Endothelial cell of umbilical vein (primary cell): ENCODE measurements around the gene NPNT. TPM values are rescaled to one million over a fixed set of nuclear protein-coding genes. Genes with fewer than 3 reads are reported as not detected.

ENCODE experiments used
- BruUV-seq: library from RNA; stranded (reverse); fragments of 400-500 nt; replicated peaks from 2 replicates; lab custom pipeline; 2021; lab: Mats Ljungman, UMichigan
- CTCF ChIA-PET: fragments of 300-600, 350-600 bp; sonication (Branson Sonifier 250); formaldehyde crosslinking; loops from one replicate; lab custom pipeline; 2021; ENCODE audit warnings: antibody characterized with exemption, inconsistent platforms; lab: Charles Lee
- POLR2A ChIA-PET: fragments of 300-600, 350-600 bp; sonication (Branson Sonifier 250); formaldehyde crosslinking; loops from one replicate; lab custom pipeline; 2021; ENCODE audit warnings: antibody characterized with exemption, inconsistent platforms; lab: Charles Lee
- DNase-seq: peaks from one replicate; pipeline ENCODE4 v3.0.0-alpha.2; 2011; ENCODE audit warnings: low read depth, low spot score
- FAIRE-seq: peaks from 2 replicates; lab custom pipeline; 2011; peaks lifted over from hg19 to GRCh38; lab: Jason Lieb, UNC
- H2AFZ ChIP-seq: 2 replicates; pipeline ENCODE4 v1.6.0; 2012; ENCODE audit warnings: low read depth, low read length, control low read depth, inconsistent platforms
- H3K27ac ChIP-seq: 2 replicates; pipeline ENCODE4 v1.5.1; 2011; ENCODE audit warnings: low read depth, mild to moderate bottlenecking, control low read depth, low read length, moderate library complexity; ENCODE audit not compliant: insufficient read depth
- H3K27me3 ChIP-seq, 2 experiments: 2 replicates each; pipeline versions ENCODE4 v1.6.0 to v1.6.1; 2011; ENCODE audit warnings: low read length in 2 of 2, mixed read lengths in 1 of 2; ENCODE audit not compliant: control insufficient read depth in 2 of 2, insufficient read depth in 2 of 2
- H3K36me3 ChIP-seq, 2 experiments: 2 replicates in 1 of 2; 3 replicates in 1 of 2; pipeline ENCODE4 v1.5.1; 2011; ENCODE audit warnings: low read length in 2 of 2, mild to moderate bottlenecking in 1 of 2, moderate library complexity in 1 of 2; ENCODE audit not compliant: control insufficient read depth in 2 of 2, insufficient read depth in 2 of 2; ENCODE audit errors: extremely low read depth in 1 of 2
- H3K4me1 ChIP-seq: 3 replicates; pipeline ENCODE4 v1.5.1; 2011; ENCODE audit warnings: mild to moderate bottlenecking, low read length; ENCODE audit not compliant: control insufficient read depth, insufficient read depth; ENCODE audit errors: extremely low read depth
- H3K4me2 ChIP-seq: 2 replicates; pipeline ENCODE4 v1.6.1; 2011; ENCODE audit warnings: low read length, control low read depth, mixed read lengths; ENCODE audit not compliant: insufficient read depth
- H3K4me3 ChIP-seq, 3 experiments: fragments of 200-600 bp in 1 of 3; sonication (generic), shearing (Covaris generic) in 1 of 3; replicated peaks in 1 of 3; 2 replicates each; pipeline ENCODE4 v1.5.1; 2011 to 2016; ENCODE audit warnings: control low read depth in 3 of 3, low read length in 3 of 3, mild to moderate bottlenecking in 2 of 3, inconsistent platforms in 1 of 3, low read depth in 1 of 3, moderate library complexity in 1 of 3; ENCODE audit not compliant: insufficient read depth in 1 of 3
- H3K79me2 ChIP-seq: 2 replicates; pipeline ENCODE4 v1.6.0; 2012; ENCODE audit warnings: low read length, inconsistent platforms; ENCODE audit not compliant: control insufficient read depth, insufficient read depth
- H3K9ac ChIP-seq: replicated peaks from 2 replicates; pipeline ENCODE3; 2011; ENCODE audit warnings: low read length, control low read depth; ENCODE audit not compliant: insufficient read depth; ENCODE audit errors: extremely low read depth
- H3K9me1 ChIP-seq: replicated peaks from 3 replicates; pipeline ENCODE4 v1.6.0; 2011; ENCODE audit warnings: mild to moderate bottlenecking, low read length; ENCODE audit not compliant: control insufficient read depth, insufficient read depth; ENCODE audit errors: extremely low read depth
- H3K9me3 ChIP-seq: replicated peaks from 2 replicates; pipeline ENCODE4 v1.5.1; 2012; ENCODE audit warnings: low read length, inconsistent platforms; ENCODE audit not compliant: control insufficient read depth, insufficient read depth
- H4K20me1 ChIP-seq: replicated peaks from 2 replicates; pipeline ENCODE3; 2011; ENCODE audit warnings: mild to moderate bottlenecking, low read length; ENCODE audit not compliant: control insufficient read depth, insufficient read depth; ENCODE audit errors: extremely low read depth
- CTCF ChIP-seq, 2 donors: IDR thresholded peaks; 1 replicate in 1 of 2; 2 replicates in 1 of 2; pipeline ENCODE4 v1.5.1; 2011; ENCODE audit warnings: low read length in 2 of 2, mild to moderate bottlenecking in 2 of 2, moderate library complexity in 2 of 2, control low read depth in 1 of 2, inconsistent platforms in 1 of 2, low read depth in 1 of 2; ENCODE audit not compliant: insufficient read depth in 1 of 2; ENCODE audit errors: extremely low read depth in 1 of 2
- EZH2 ChIP-seq: IDR thresholded peaks from 2 replicates; pipeline ENCODE4 v1.6.1; 2012; ENCODE audit warnings: borderline replicate concordance, low read depth, mild to moderate bottlenecking, moderate library complexity, low read length, inconsistent platforms; ENCODE audit not compliant: severe bottlenecking
- FOS ChIP-seq: IDR thresholded peaks from 2 replicates; pipeline ENCODE4 v1.6.1; 2011; ENCODE audit warnings: mild to moderate bottlenecking, low read length, moderate library complexity, borderline replicate concordance; ENCODE audit not compliant: insufficient read depth
- GATA2 ChIP-seq: IDR thresholded peaks from 2 replicates; pipeline ENCODE4 v1.7.0; 2011; ENCODE audit warnings: low read depth, mild to moderate bottlenecking, moderate library complexity, mixed read lengths, low read length; ENCODE audit not compliant: insufficient read length, insufficient read depth
- JUN ChIP-seq: IDR thresholded peaks from 2 replicates; pipeline ENCODE4 v1.6.1; 2011; ENCODE audit warnings: borderline replicate concordance, low read depth; ENCODE audit not compliant: insufficient read length, insufficient read depth
- MAX ChIP-seq: IDR thresholded peaks from 2 replicates; pipeline ENCODE4 v1.6.1; 2011; ENCODE audit not compliant: insufficient read depth, insufficient read length
- MYC ChIP-seq: IDR thresholded peaks from one replicate; pipeline ENCODE4 v1.6.1; 2011; ENCODE audit warnings: mild to moderate bottlenecking, low read depth, low read length
- POLR2A ChIP-seq: IDR thresholded peaks from 2 replicates; pipeline ENCODE4 v1.6.1; 2012; ENCODE audit warnings: low read depth, mild to moderate bottlenecking, control low read depth, low read length
- POLR2AphosphoS5 ChIP-seq: IDR thresholded peaks from 2 replicates; pipeline ENCODE4 v1.6.1; 2012; ENCODE audit warnings: low read depth, mild to moderate bottlenecking, control low read depth, low read length, moderate library complexity; ENCODE audit not compliant: insufficient read depth
- dilution Hi-C: fragments of 300-500 bp; cut with MboI; formaldehyde crosslinking; loops from one replicate; pipeline ENCODE4 v1.15.0; 2019; ENCODE audit warnings: low sequenced_read_pairs; ENCODE audit not compliant: extremely low pct_ligation_motif_present
- intact Hi-C: fragments of 100-400 bp; cut with micrococcal nuclease; formaldehyde crosslinking; loops from one replicate; pipeline ENCODE4 v1.10.0; 2022
- polyA plus RNA-seq, 4 experiments: library from polyadenylated mRNA; depleted of rRNA in 3 of 4; stranded (reverse) in 3 of 4; unstranded in 1 of 4; fragments of >200 nt; gene quantifications; 2 replicates each; pipeline versions ENCODE4 v1.2.1 to v1.2.3, GENCODE V29; 2011 to 2012; ENCODE audit warnings: missing spikeins in 1 of 4
- total RNA-seq: library from RNA; stranded (reverse); gene quantifications from 2 replicates; pipeline ENCODE4 v1.2.3, GENCODE V29; 2021

Gene NPNT
- total and polyA plus RNA-seq, 2 donors (not counting 3 experiments of a cell fraction or from before 2014, with no cell fraction given), result not detected

- Histone ChIP-seq H3K36me3 (no peaks in the 10 kb centered on the region), H3K27me3 (no peaks in the 10 kb centered on the region), H3K9ac (no peak overlapping the region), H2AFZ (no peak overlapping the region), H3K4me2 (no peak overlapping the region), H4K20me1 (no peaks in the 10 kb centered on the region), H3K4me3 (no peak overlapping the region), H3K9me3 (no peaks in the 10 kb centered on the region), H3K4me1 (no peaks in the 10 kb centered on the region), H3K9me1 (no peaks in the 10 kb centered on the region), H3K27ac (no peak overlapping the region), H3K79me2 (no peaks in the 10 kb centered on the region)
- intact Hi-C loops (loop anchor here (10.0 kb wide), 1 partner anchor 294 kb away; the partner anchor contains the start of genes GSTCD and INTS12), dilution Hi-C loops (no loop called here)
- TF ChIP-seq FOS (no peak), POLR2A (no peak), EZH2 (no peak), MYC (no peak), JUN (no peak)
- no peak for DNase-seq
- ChIA-PET CTCF (no interaction called here), POLR2A (no interaction called here)
- no TSS peak for BruUV-seq
- no peak for FAIRE-seq
Observed at GRCh38 chr4:105998171-105999063, 103.1 kb downstream of the NPNT start.

GRCh38 chr4:106002994-106003393, 107.7 kb downstream of the NPNT start:
- intact Hi-C loops, result no loop called here
- no TSS peak for BruUV-seq
- no peaks in the 10 kb centered on the region for H3K9me1 ChIP-seq
- H3K4me1 ChIP-seq, result no peaks in the 10 kb centered on the region
- TF ChIP-seq CTCF (IDR thresholded peaks at IDR 0.05; ENCODE audit: extremely low read depth in 1 of 2, insufficient read depth in 1 of 2, low read depth in 1 of 2, low read length in 2 of 2) (no peak), POLR2A (no peak), EZH2 (no peak), JUN (no peak), POLR2AphosphoS5 (no peak), FOS (no peak), MAX (no peak), GATA2 (no peak), MYC (no peak)
- dilution Hi-C loops, result no loop called here
- POLR2A ChIA-PET, result no interaction called here
- CTCF ChIA-PET, result no interaction called here
- H3K27ac ChIP-seq, result no peak overlapping the region
- H4K20me1 ChIP-seq, result no peaks in the 10 kb centered on the region
- H3K9me3 ChIP-seq, result no peaks in the 10 kb centered on the region
- H3K4me2 ChIP-seq, result no peak overlapping the region
- no peaks in the 10 kb centered on the region for H3K27me3 ChIP-seq
- H3K4me3 ChIP-seq, result no peak overlapping the region
- no peaks in the 10 kb centered on the region for H3K79me2 ChIP-seq
- no peak overlapping the region for H3K9ac ChIP-seq
- FAIRE-seq, result no peak
- no peak overlapping the region for H2AFZ ChIP-seq
- DNase-seq, result no peak
- H3K36me3 ChIP-seq, result no peaks in the 10 kb centered on the region
